ENCODE measurements around the gene FRK. TPM values are rescaled to one million over a fixed set of nuclear protein-coding genes. Genes with fewer than 3 reads are reported as not detected.

Gene FRK
- total RNA-seq, 1 donor from 2014 or later, result 1.6 TPM

DNA sequence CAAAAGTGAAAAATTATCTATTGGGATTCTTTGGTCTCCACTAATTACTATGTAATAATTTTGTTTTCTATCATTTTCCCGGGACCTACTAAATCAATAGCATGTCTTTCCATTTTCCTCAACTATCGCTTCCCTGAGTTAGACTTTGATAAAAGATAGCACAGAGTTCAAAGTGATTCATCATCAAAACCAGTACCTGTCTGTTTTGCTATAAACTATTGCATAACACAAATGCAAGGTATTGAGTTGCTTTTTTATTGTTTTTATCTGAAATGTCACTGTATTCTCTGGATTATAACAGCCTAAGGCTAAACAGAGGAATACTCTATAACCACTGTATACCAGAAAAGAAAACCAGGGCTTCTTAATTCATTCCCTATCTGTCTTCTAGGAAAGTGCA, 19.7 kb downstream of the FRK start:
- Histone ChIP-seq H3K27ac (ENCODE audit: low read depth, low read length) (no peak overlapping the region), H3K9me3 (ENCODE audit: control insufficient read depth in 3 of 3, low read length in 3 of 3) (peaks cover 0 to 3% (median 0%) of the 10 kb centered on the region in 3 donors), H3K27me3 (ENCODE audit: control insufficient read depth in 3 of 3, insufficient read depth in 3 of 3, low read length in 3 of 3) (no peaks in the 10 kb centered on the region), H3K36me3 (ENCODE audit: control insufficient read depth in 3 of 3, insufficient read depth in 3 of 3, low read length in 3 of 3) (peaks cover 0 to 5% (median 2%) of the 10 kb centered on the region in 3 donors), H3K4me1 (ENCODE audit: control insufficient read depth in 3 of 3, insufficient read depth in 3 of 3, low read length in 3 of 3) (peaks cover 0 to under 1% (median 0%) of the 10 kb centered on the region in 3 donors), H3K4me3 (ENCODE audit: low read length in 3 of 3) (no peak overlapping the region), H3K9ac (ENCODE audit: low read depth in 1 of 3, low read length in 3 of 3) (no peak overlapping the region)

DNA sequence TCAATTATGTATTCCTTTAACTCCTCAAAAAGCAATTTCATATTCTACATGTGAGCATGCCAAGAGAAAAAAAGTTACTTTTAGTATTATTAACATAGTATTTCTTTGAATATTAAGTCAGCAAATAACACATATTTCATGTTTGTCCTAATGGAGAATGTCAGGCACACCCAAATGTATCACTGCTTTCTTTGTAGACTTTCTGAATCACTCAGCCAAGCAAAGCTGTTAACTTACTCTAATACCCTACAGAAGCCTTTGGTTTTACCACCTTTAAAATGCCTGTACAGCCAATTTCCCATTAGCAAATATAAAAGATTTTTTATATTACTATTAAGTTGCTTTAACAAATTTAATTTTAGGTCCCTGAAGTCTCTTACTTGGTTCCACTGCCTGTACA, 23.8 kb downstream of the FRK start:
- H3K27me3 ChIP-seq (ENCODE audit: control insufficient read depth in 3 of 3, insufficient read depth in 3 of 3, low read length in 3 of 3), result no peaks in the 10 kb centered on the region
- no peak overlapping the region for H3K4me3 ChIP-seq (ENCODE audit: low read length in 3 of 3)
- no peak overlapping the region for H3K9ac ChIP-seq (ENCODE audit: low read depth in 1 of 3, low read length in 3 of 3)
- H3K36me3 ChIP-seq (ENCODE audit: control insufficient read depth in 3 of 3, insufficient read depth in 3 of 3, low read length in 3 of 3), result peaks cover 0 to 5% (median 2%) of the 10 kb centered on the region in 3 donors
- H3K27ac ChIP-seq (ENCODE audit: low read depth, low read length), result no peak overlapping the region
- peaks cover 0 to 10% (median 5%) of the 10 kb centered on the region in 3 donors for H3K4me1 ChIP-seq (ENCODE audit: control insufficient read depth in 3 of 3, insufficient read depth in 3 of 3, low read length in 3 of 3)
- H3K9me3 ChIP-seq (ENCODE audit: control insufficient read depth in 3 of 3, low read length in 3 of 3), result peaks cover 0 to 3% (median 0%) of the 10 kb centered on the region in 3 donors

DNA sequence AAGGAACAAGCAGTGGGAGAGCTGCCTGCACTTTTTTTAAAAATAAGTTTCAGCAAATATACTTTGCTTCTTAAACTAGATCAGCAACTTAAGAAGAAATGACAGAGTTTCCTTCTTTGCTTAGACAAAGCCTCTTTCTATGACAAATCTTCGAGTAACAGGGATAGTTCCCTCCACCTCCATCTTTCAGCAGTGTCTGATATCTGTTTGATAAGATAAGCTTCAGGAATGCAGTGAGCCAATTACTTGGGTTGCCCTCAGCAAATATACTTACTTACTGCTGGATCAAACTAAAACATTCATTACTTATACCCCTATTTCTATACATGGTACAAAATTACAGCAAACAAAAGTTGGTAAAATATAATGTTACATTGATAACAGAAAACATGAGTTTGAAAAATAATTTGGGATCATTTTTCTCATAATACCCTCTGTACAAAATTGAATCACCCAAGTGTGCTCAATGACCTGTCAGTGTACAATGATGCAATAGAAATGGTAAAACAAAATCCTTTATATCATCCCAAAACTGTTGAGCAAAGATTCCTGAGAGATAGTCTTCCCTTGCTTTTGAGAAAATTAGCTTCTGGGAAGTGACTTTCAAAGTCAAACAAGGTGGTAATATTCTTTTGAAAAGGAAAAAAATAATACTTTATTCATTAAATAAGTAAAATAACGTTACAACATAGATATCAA, 24.5 kb downstream of the FRK start:
- no peak overlapping the region for H3K4me3 ChIP-seq (ENCODE audit: low read length in 3 of 3)
- peaks cover 0 to 3% (median 0%) of the 10 kb centered on the region in 3 donors for H3K9me3 ChIP-seq (ENCODE audit: control insufficient read depth in 3 of 3, low read length in 3 of 3)
- no peaks in the 10 kb centered on the region for H3K27me3 ChIP-seq (ENCODE audit: control insufficient read depth in 3 of 3, insufficient read depth in 3 of 3, low read length in 3 of 3)
- peaks cover 0 to 10% (median 5%) of the 10 kb centered on the region in 3 donors for H3K4me1 ChIP-seq (ENCODE audit: control insufficient read depth in 3 of 3, insufficient read depth in 3 of 3, low read length in 3 of 3)
- H3K36me3 ChIP-seq (ENCODE audit: control insufficient read depth in 3 of 3, insufficient read depth in 3 of 3, low read length in 3 of 3), result peaks cover 0 to 5% (median 0%) of the 10 kb centered on the region in 3 donors
- no peak overlapping the region for H3K9ac ChIP-seq (ENCODE audit: low read depth in 1 of 3, low read length in 3 of 3)
- H3K27ac ChIP-seq (ENCODE audit: low read depth, low read length), result no peak overlapping the region

DNA sequence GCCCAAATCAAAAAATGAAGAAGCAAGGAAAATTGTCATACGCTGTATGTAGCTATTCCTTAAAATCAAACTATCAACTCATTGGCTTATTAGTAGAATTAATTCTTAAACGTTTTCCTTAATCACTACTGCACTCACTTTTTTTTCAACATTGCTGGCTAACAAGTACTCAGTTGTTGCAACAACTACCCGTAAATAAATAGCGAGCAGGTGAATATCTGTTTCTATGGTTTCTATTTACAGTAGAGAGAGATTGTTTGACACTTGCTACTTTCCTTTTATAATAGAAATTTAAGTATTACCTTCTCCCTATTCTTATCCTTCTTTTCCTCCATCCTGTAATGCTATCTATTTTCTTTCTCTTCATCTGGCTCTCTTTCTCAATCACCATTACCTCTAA, 25.1 kb downstream of the FRK start:
- Histone ChIP-seq H3K9me3 (ENCODE audit: control insufficient read depth in 3 of 3, low read length in 3 of 3) (peaks cover 0 to 3% (median 0%) of the 10 kb centered on the region in 3 donors), H3K36me3 (ENCODE audit: control insufficient read depth in 3 of 3, insufficient read depth in 3 of 3, low read length in 3 of 3) (peaks cover 0 to 5% (median 0%) of the 10 kb centered on the region in 3 donors), H3K27me3 (ENCODE audit: control insufficient read depth in 3 of 3, insufficient read depth in 3 of 3, low read length in 3 of 3) (no peaks in the 10 kb centered on the region), H3K9ac (ENCODE audit: low read depth in 1 of 3, low read length in 3 of 3) (no peak overlapping the region), H3K27ac (ENCODE audit: low read depth, low read length) (no peak overlapping the region), H3K4me3 (ENCODE audit: low read length in 3 of 3) (no peak overlapping the region), H3K4me1 (ENCODE audit: control insufficient read depth in 3 of 3, insufficient read depth in 3 of 3, low read length in 3 of 3) (peaks cover 2 to 12% (median 8%) of the 10 kb centered on the region in 3 donors)

- H3K4me3 ChIP-seq (ENCODE audit: low read length in 3 of 3), result peak overlapping the region in 1 of 3 donors; percentile 13
- H3K36me3 ChIP-seq (ENCODE audit: control insufficient read depth in 3 of 3, insufficient read depth in 3 of 3, low read length in 3 of 3), result peaks cover 0 to 4% (median 0%) of the 10 kb centered on the region in 3 donors
- H3K9me3 ChIP-seq (ENCODE audit: control insufficient read depth in 3 of 3, low read length in 3 of 3), result peaks cover 0 to 3% (median 0%) of the 10 kb centered on the region in 3 donors
- no peak overlapping the region for H3K27ac ChIP-seq (ENCODE audit: low read depth, low read length)
- peaks cover 6 to 13% (median 11%) of the 10 kb centered on the region in 3 donors for H3K4me1 ChIP-seq (ENCODE audit: control insufficient read depth in 3 of 3, insufficient read depth in 3 of 3, low read length in 3 of 3)
- H3K27me3 ChIP-seq (ENCODE audit: control insufficient read depth in 3 of 3, insufficient read depth in 3 of 3, low read length in 3 of 3), result no peaks in the 10 kb centered on the region
- no peak overlapping the region for H3K9ac ChIP-seq (ENCODE audit: low read depth in 1 of 3, low read length in 3 of 3)
Measured at GRCh38 chr6:116034327-116034726, 26.4 kb downstream of the FRK start.

GRCh38 chr6:116033687-116034303, 26.9 kb downstream of the FRK start:
- Histone ChIP-seq H3K9me3 (ENCODE audit: control insufficient read depth in 3 of 3, low read length in 3 of 3) (no peaks in the 10 kb centered on the region), H3K27me3 (ENCODE audit: control insufficient read depth in 3 of 3, insufficient read depth in 3 of 3, low read length in 3 of 3) (no peaks in the 10 kb centered on the region), H3K9ac (ENCODE audit: low read depth in 1 of 3, low read length in 3 of 3) (no peak overlapping the region), H3K4me1 (ENCODE audit: control insufficient read depth in 3 of 3, insufficient read depth in 3 of 3, low read length in 3 of 3) (peaks cover 6 to 13% (median 11%) of the 10 kb centered on the region in 3 donors), H3K27ac (ENCODE audit: low read depth, low read length) (no peak overlapping the region), H3K36me3 (ENCODE audit: control insufficient read depth in 3 of 3, insufficient read depth in 3 of 3, low read length in 3 of 3) (no peaks in the 10 kb centered on the region), H3K4me3 (ENCODE audit: low read length in 3 of 3) (peak overlapping the region in 1 of 3 donors; percentile 2)

GRCh38 chr6:116030770-116031169, 29.9 kb downstream of the FRK start:
- no peaks in the 10 kb centered on the region for H3K36me3 ChIP-seq (ENCODE audit: control insufficient read depth in 3 of 3, insufficient read depth in 3 of 3, low read length in 3 of 3)
- H3K9me3 ChIP-seq (ENCODE audit: control insufficient read depth in 3 of 3, low read length in 3 of 3), result no peaks in the 10 kb centered on the region
- H3K27me3 ChIP-seq (ENCODE audit: control insufficient read depth in 3 of 3, insufficient read depth in 3 of 3, low read length in 3 of 3), result no peaks in the 10 kb centered on the region
- H3K9ac ChIP-seq (ENCODE audit: low read depth in 1 of 3, low read length in 3 of 3), result no peak overlapping the region
- no peak overlapping the region for H3K4me3 ChIP-seq (ENCODE audit: low read length in 3 of 3)
- peaks cover 6 to 11% (median 11%) of the 10 kb centered on the region in 3 donors for H3K4me1 ChIP-seq (ENCODE audit: control insufficient read depth in 3 of 3, insufficient read depth in 3 of 3, low read length in 3 of 3)
- no peak overlapping the region for H3K27ac ChIP-seq (ENCODE audit: low read depth, low read length)

DNA sequence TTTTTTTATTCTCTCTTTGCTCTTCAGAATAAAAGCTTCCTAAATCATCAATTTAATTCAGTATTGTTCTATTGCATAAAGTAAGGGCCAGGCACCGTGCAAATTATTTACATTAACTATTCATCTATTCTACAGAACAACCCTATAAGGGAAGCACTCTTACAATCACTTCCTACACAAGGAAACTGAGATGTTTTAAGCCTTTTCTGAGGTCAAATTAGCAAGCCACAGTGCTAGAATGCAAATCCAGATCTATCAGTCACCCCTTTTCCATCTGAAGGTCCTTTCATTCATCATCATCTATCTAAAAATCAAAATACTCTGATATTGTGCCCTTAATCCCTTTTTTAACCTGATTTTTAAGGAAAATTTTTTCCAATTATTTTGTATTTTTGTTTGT, 31.2 kb downstream of the FRK start:
- H3K27ac ChIP-seq (ENCODE audit: low read depth, low read length), result no peak overlapping the region
- H3K4me3 ChIP-seq (ENCODE audit: low read length in 3 of 3), result no peak overlapping the region
- H3K4me1 ChIP-seq (ENCODE audit: control insufficient read depth in 3 of 3, insufficient read depth in 3 of 3, low read length in 3 of 3), result peaks cover 6 to 11% (median 11%) of the 10 kb centered on the region in 3 donors
- H3K27me3 ChIP-seq (ENCODE audit: control insufficient read depth in 3 of 3, insufficient read depth in 3 of 3, low read length in 3 of 3), result no peaks in the 10 kb centered on the region
- no peaks in the 10 kb centered on the region for H3K36me3 ChIP-seq (ENCODE audit: control insufficient read depth in 3 of 3, insufficient read depth in 3 of 3, low read length in 3 of 3)
- no peaks in the 10 kb centered on the region for H3K9me3 ChIP-seq (ENCODE audit: control insufficient read depth in 3 of 3, low read length in 3 of 3)
- H3K9ac ChIP-seq (ENCODE audit: low read depth in 1 of 3, low read length in 3 of 3), result no peak overlapping the region

DNA sequence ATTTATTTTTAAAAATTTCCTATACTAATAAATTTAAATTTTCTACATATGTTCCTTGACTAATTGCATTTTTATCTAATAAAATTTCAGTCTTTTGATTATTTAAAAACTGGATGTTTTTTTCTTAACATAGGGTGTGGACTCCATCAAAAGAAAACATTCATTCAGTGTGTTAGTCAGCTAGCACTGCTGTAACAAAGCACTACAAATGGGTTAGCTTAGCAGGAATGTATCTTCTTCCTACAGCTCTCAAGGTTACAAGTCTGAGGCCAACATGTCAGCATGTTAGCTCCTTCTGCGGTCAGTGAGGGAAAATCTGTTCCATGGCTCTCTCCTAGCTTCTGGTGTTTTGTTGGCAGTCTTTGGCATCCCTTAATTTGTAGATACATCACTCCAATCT, 32.5 kb downstream of the FRK start:
- Histone ChIP-seq H3K4me1 (ENCODE audit: control insufficient read depth in 3 of 3, insufficient read depth in 3 of 3, low read length in 3 of 3) (peaks cover 3 to 6% (median 6%) of the 10 kb centered on the region in 3 donors), H3K9me3 (ENCODE audit: control insufficient read depth in 3 of 3, low read length in 3 of 3) (no peaks in the 10 kb centered on the region), H3K4me3 (ENCODE audit: low read length in 3 of 3) (no peak overlapping the region), H3K27me3 (ENCODE audit: control insufficient read depth in 3 of 3, insufficient read depth in 3 of 3, low read length in 3 of 3) (no peaks in the 10 kb centered on the region), H3K36me3 (ENCODE audit: control insufficient read depth in 3 of 3, insufficient read depth in 3 of 3, low read length in 3 of 3) (no peaks in the 10 kb centered on the region), H3K9ac (ENCODE audit: low read depth in 1 of 3, low read length in 3 of 3) (no peak overlapping the region), H3K27ac (ENCODE audit: low read depth, low read length) (no peak overlapping the region)

- Histone ChIP-seq H3K27ac (ENCODE audit: low read depth, low read length) (no peak overlapping the region), H3K36me3 (ENCODE audit: control insufficient read depth in 3 of 3, insufficient read depth in 3 of 3, low read length in 3 of 3) (no peaks in the 10 kb centered on the region), H3K27me3 (ENCODE audit: control insufficient read depth in 3 of 3, insufficient read depth in 3 of 3, low read length in 3 of 3) (no peaks in the 10 kb centered on the region), H3K9me3 (ENCODE audit: control insufficient read depth in 3 of 3, low read length in 3 of 3) (no peaks in the 10 kb centered on the region), H3K4me1 (ENCODE audit: control insufficient read depth in 3 of 3, insufficient read depth in 3 of 3, low read length in 3 of 3) (peaks cover 3 to 6% (median 6%) of the 10 kb centered on the region in 3 donors), H3K9ac (ENCODE audit: low read depth in 1 of 3, low read length in 3 of 3) (no peak overlapping the region), H3K4me3 (ENCODE audit: low read length in 3 of 3) (no peak overlapping the region)
Measured at GRCh38 chr6:116027801-116028200, 32.9 kb downstream of the FRK start.
